HG03045 (cell line): ENCODE measurements around the gene LMTK2.

Experiments
- ATAC-seq: cut with Tn5 transposase; IDR thresholded peaks from one replicate; pipeline ENCODE4 v1.9.1; 2021; ENCODE audit warnings: mild to moderate bottlenecking, moderate library complexity; ENCODE audit not compliant: unreplicated experiment

The LMTK2 gene

DNA sequence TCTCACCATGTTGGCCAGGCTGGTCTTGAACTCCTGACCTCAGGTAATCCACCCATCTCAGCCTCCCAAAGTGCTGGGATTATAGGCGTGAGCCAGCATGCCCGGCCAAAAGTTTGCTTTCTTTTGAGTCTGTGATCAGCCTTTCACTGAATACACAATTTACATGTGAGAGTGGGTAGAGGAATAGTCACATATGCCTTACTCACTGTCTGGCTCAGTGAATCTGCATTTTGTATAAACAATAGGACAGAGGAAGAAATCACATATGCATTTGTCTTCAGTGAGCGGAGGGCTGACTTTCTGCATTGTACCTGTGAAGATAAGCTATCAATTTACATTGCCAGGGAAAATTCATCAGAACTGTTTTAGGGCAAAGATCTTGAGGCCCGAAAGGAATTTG, 147.9 kb downstream of the LMTK2 start:
- no peak for ATAC-seq

DNA sequence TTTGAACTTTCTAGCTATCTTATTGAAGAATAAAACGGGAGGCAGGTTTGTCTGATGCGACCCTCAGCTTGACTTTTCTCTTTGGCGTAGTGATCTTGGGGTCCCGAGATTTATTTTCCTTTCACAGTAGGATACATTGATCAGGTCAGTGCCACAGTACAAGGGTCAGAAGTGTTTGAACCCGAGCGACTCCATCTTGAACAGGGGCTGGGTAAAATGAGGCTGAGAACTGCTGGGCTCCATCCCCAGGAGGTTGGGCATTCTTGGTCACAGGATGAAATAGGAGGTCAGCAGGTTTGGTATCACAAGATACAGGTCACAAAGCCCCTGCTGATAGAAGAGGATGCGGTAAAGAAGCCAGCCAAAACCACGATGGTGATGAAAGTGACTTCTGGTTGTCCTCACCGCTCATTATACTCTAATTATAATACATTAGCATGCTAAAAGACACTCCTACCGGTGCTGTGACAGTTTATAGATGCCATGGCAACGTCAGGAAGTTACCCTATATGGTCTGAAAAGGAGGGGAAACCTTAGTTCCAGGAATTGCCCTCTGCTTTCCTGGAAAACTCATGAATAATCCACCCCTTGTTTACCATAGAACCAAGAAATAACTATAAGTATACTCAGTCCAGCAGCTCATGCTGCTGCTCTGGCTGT, 148.4 kb downstream of the LMTK2 start:
- no peak for ATAC-seq

DNA sequence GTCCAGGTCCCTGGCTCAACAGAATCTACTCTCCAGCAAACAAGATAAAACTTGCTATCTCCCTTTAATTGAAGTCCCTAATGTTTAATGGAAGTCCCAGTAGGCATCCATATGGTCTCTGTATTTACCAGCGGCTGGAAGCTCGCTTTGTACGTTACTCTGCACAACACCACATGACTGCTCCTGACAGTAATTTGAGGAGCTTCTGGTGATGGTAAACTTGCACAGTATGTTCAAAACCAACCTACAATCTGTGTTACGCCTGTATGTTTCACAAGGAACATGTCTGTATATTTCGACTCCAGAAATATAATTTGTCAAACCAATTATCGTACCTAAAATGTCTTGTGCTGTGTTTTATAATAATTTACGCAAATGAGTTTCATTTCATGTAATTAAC, 149.8 kb downstream of the LMTK2 start:
- ATAC-seq, result no peak

DNA sequence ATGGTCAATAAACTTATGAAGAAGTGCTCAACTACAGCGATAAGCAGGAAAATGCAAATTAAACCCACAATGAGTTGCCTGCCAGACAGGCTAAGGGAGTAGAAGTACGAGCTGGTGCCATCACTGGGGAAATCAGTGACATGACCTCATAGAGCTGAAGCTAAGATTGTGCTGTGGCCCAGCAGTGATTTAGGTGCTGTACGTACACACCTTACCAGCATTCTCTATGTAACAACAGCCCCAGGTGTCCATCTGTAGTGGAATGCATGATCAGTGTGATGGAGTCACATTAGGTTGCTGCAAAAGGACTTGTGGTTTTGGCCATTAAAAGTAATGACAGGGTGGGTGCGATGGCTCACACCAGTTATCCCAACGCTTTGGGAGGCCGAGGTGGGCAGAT, 151.0 kb downstream of the LMTK2 start:
- ATAC-seq, result no peak
